ENCODE results near the gene SYNGR1. TPM values are rescaled to one million over a fixed set of nuclear protein-coding genes. Genes with fewer than 3 reads are reported as not detected.

The SYNGR1 gene
- total and polyA plus RNA-seq, 9 donors: 13.1 to 104 (median 74.7) TPM

DNA sequence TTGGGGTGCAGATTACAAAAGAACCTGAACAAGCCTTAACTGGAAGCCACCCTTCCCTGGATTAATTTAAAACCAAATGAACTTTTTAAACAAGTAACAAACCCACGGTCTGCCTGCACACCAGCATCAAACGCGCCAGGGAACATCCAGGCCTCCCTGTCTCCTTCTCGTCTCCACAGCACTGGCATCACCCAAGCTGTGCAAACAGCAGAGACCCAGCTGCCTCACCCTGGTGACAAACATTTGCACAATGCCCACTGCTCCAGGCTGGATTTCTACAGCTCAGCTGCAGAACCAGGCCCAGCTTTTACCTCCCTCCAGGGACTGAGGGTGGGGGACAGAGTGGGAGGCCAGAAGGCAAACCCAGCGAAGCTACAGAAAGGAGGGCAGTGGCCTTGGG lies 37.4 kb upstream of the SYNGR1 start:
- TF ChIP-seq CTCF (IDR thresholded peaks at IDR 0.05): no peak
- TF ChIP-seq POLR2A (IDR thresholded peaks at IDR 0.05): no peak
- TF ChIP-seq EP300 (IDR thresholded peaks at IDR 0.05): no peak
- DNase-seq: no peak
- no peaks in the 10 kb centered on the region for H3K27me3 ChIP-seq
- H3K9me3 ChIP-seq: no peaks in the 10 kb centered on the region
- no peak overlapping the region for H3K4me3 ChIP-seq
- H3K4me1 ChIP-seq (ENCODE audit: insufficient read depth): peaks cover 13% of the 10 kb centered on the region
- intact Hi-C loops (cut with DNase I): loop anchor here in 3 of 4 donors (2.0 to 10.0 kb wide), 2 partner anchors 142 to 212 kb away; partner anchors contain the start of gene ATF4 (in 2 of the 3)
- H3K27ac ChIP-seq: no peak overlapping the region
- 68 to 78% (median 72%) methylated on average over 5 of the region's 5 CpGs for WGBS, 3 donors
- no peaks in the 10 kb centered on the region for H3K36me3 ChIP-seq

- DNase-seq: no peak
- WGBS, 3 donors: 49 to 60% (median 52%) methylated on average over 20 of the region's 20 CpGs
- no peaks in the 10 kb centered on the region for H3K27me3 ChIP-seq
- intact Hi-C loops (cut with DNase I): loop anchor here in 3 of 4 donors (2.0 to 10.0 kb wide), 2 partner anchors 143 to 211 kb away; partner anchors contain the start of gene ATF4 (in 2 of the 3)
- H3K36me3 ChIP-seq: no peaks in the 10 kb centered on the region
- no peak overlapping the region for H3K4me3 ChIP-seq
- no peak for TF ChIP-seq POLR2A (IDR thresholded peaks at IDR 0.05)
- no peak overlapping the region for H3K27ac ChIP-seq
- peaks cover 14% of the 10 kb centered on the region for H3K4me1 ChIP-seq (ENCODE audit: insufficient read depth)
- no peaks in the 10 kb centered on the region for H3K9me3 ChIP-seq
Measured at GRCh38 chr22:39313258-39314001, 36.4 kb upstream of the SYNGR1 start.

- Histone ChIP-seq H3K4me1 (ENCODE audit: insufficient read depth) (peaks cover 11% of the 10 kb centered on the region), H3K27me3 (no peaks in the 10 kb centered on the region), H3K36me3 (no peaks in the 10 kb centered on the region), H3K4me3 (no peak overlapping the region), H3K27ac (no peak overlapping the region), H3K9me3 (no peaks in the 10 kb centered on the region)
- no peak for DNase-seq
- 61 to 67% (median 65%) methylated on average over 10 to 14 of the region's 14 CpGs for WGBS, 3 donors
- TF ChIP-seq POLR2A (IDR thresholded peaks at IDR 0.05): no peak
- TF ChIP-seq EP300 (IDR thresholded peaks at IDR 0.05): no peak
- no peak for TF ChIP-seq CTCF (IDR thresholded peaks at IDR 0.05)
- intact Hi-C loops (cut with DNase I): loop anchor here in 2 of 4 donors (10.0 kb wide), 1 partner anchor 210 kb away; the partner anchor contains the start of gene ATF4 (in 2 of the 2)
Measured at GRCh38 chr22:39314251-39314971, 35.4 kb upstream of the SYNGR1 start.

DNA sequence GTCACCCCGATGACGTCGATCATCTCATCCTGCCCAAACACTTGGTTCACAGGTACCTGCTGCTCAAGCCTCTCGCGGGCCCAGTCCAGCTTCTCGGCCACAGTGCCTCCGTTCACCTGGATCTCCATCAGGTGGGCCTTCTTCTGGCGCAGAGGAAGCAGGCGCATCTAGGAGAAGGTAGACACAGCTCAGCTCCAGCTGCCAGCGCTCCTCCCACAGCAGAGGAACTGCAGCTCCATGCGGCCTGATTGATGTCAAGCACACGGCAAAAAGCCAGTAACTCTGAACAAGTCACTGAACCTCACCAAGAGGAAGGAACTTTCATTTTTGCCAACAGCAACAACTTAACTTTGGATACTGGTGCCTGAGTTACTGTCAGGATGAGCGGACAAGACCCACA lies 34.4 kb upstream of the SYNGR1 start:
- Histone ChIP-seq H3K27ac (no peak overlapping the region), H3K4me1 (ENCODE audit: insufficient read depth) (peaks cover 11% of the 10 kb centered on the region), H3K27me3 (no peaks in the 10 kb centered on the region), H3K4me3 (no peak overlapping the region), H3K36me3 (no peaks in the 10 kb centered on the region), H3K9me3 (no peaks in the 10 kb centered on the region)
- intact Hi-C loops (cut with DNase I): loop anchor here (5.0 to 10.0 kb wide), 6 partner anchors 163 to 443 kb away; partner anchors contain the start of genes ATF4 (in 3 of the 4), CBX6 (in 1 of the 4), CBX7 (in 1 of the 4) and MIEF1 (in 1 of the 4)
- TF ChIP-seq CTCF (IDR thresholded peaks at IDR 0.05): no peak
- TF ChIP-seq POLR2A (IDR thresholded peaks at IDR 0.05): no peak
- no peak for TF ChIP-seq EP300 (IDR thresholded peaks at IDR 0.05)
- no peak for DNase-seq
- 59 to 74% (median 61%) methylated on average over 13 of the region's 13 CpGs for WGBS, 3 donors
